Heart right ventricle (tissue), 16 donors: Measurements from ENCODE around the gene RDX. TPM values are rescaled to one million over a fixed set of nuclear protein-coding genes. Genes with fewer than 3 reads are reported as not detected.
A peak's percentile ranks its signal among the peaks of the same experiment; 100 is the strongest.

Experiments used
- ATAC-seq, 8 donors: fragments of 200-7000 bp; cut with Tn5 transposase; one replicate each; pipeline ENCODE4 v1.9.1; 2020; ENCODE audit warnings: mild to moderate bottlenecking in 8 of 8, moderate library complexity in 8 of 8, moderate number of reproducible peaks in 1 of 8
- DNase-seq, 2 donors: peaks; one replicate each; pipeline ENCODE4 v3.0.0-alpha.2; 2020
- H3K27ac ChIP-seq, 10 donors: fragments of 200-600 bp; sonication (generic) in 2 of 10; one replicate each; pipeline versions ENCODE4 v1.5.0 to v1.8.0; 2020 to 2022; ENCODE audit warnings: mild to moderate bottlenecking in 3 of 10
- H3K27me3 ChIP-seq, 7 donors: fragments of 200-600 bp; one replicate each; pipeline ENCODE4 v1.8.0; 2021 to 2022; ENCODE audit warnings: mild to moderate bottlenecking in 2 of 7
- H3K36me3 ChIP-seq, 9 donors: fragments of 200-600 bp; sonication (generic) in 1 of 9; one replicate each; pipeline versions ENCODE4 v1.5.0 to v1.8.0; 2020 to 2022; ENCODE audit warnings: mild to moderate bottlenecking in 2 of 9
- H3K4me1 ChIP-seq, 9 donors: fragments of 200-600 bp; sonication (generic) in 1 of 9; one replicate each; pipeline versions ENCODE4 v1.5.0 to v1.8.0; 2020 to 2022; ENCODE audit warnings: mild to moderate bottlenecking in 4 of 9
- H3K4me3 ChIP-seq, 10 donors: fragments of 200-600 bp; sonication (generic) in 2 of 10; one replicate each; pipeline versions ENCODE4 v1.5.0 to v1.8.0; 2020 to 2022; ENCODE audit warnings: mild to moderate bottlenecking in 7 of 10, moderate library complexity in 2 of 10
- H3K9me3 ChIP-seq, 11 donors: fragments of 200-600 bp in 10 of 11; sonication (generic) in 2 of 11; one replicate each; pipeline versions ENCODE4 v1.5.0 to v1.8.0; 2013 to 2022; ENCODE audit warnings: mild to moderate bottlenecking in 2 of 11, control low read depth in 1 of 11, moderate library complexity in 1 of 11
- WGBS, 2 donors: extraction: QIAGEN DNeasy Blood & Tissue Kit; methylation state at CpG; one replicate each; pipeline ENCODE4 v1.1.7; 2013; ENCODE audit warnings: inconsistent platforms in 1 of 2; 5-methylcytosine and 5-hydroxymethylcytosine counted together
- intact Hi-C, 10 donors: fragments of 100-400 bp; cut with DNase I; formaldehyde crosslinking; loops; one replicate each; pipeline versions ENCODE4 v1.11.1 to v1.14.2; 2022
- polyA plus RNA-seq, 2 donors: library from polyadenylated mRNA; stranded (reverse); fragments of 200-250 nt; gene quantifications; one replicate each; pipeline ENCODE4 v1.2.3, GENCODE V29; 2013
- total RNA-seq, 10 donors: library from RNA; stranded (reverse); fragmentation: NEBNext Ultra II Directional in 3 of 10; extraction: Animal tissue kit (Norgen Biotek cat#: 25700) in 3 of 10; gene quantifications; one replicate each; pipeline versions ENCODE4 v1.2.1 to v1.2.4, GENCODE V29; 2021 to 2023
- TF ChIP-seq, protein P1 (sequence below), 9 donors: fragments of 200-600 bp; sonication (generic) in 2 of 9; IDR thresholded peaks; one replicate each; pipeline versions ENCODE4 v1.5.0 to v1.8.0; 2021 to 2022; ENCODE audit warnings: antibody characterized with exemption in 9 of 9, mild to moderate bottlenecking in 5 of 9, moderate library complexity in 1 of 9
- donor health status: Arrhythmogenic right ventricular cardiomyopathy.
- donor health status: ischemic (EF 13 %, LVEDD 7.1; RV severe dilation, severe dysfunction).
- donor health status: healthy with polysubstance abuse.
- donor health status: DM: no; HTN: yes; CAD: no.
- donor health status: DM: no; HTN: no; CAD: no.
- donor health status: ischemic (EF 25% LVEDD 6.9; RV normal size, moderate dysfunction).
- donor health status: ischemic (EF 25% LVEDD 5.7; RV mildly dilated, moderate dysfunction).
- donor health status: healthy.
- donor health status: DM: yes; HTN: yes; CAD: no.
- donor health status: Ischemic cardiomyopathy.
- donor health status: ischemic (EF 35%, LVEDD 5.7; RV mildly dilated, moderate dysfunction).
- donor health status: nonischemic (EF 11% LVEDD 7.7; RV severe dilation, severe dysfunction).
- donor health status: DM: yes; HTN: yes; CAD: no.
- donor health status: PGD.
- donor health status: ischemic (EF 29% LVEDD 5.4; RV normal size, mild dysfunction).
- donor health status: nonischemic (EF 23%, LVEDD 6.1; RV moderate dilation, normal function).

The RDX gene
- total and polyA plus RNA-seq, 12 donors, result 28.2 to 140 (median 125) TPM

DNA sequence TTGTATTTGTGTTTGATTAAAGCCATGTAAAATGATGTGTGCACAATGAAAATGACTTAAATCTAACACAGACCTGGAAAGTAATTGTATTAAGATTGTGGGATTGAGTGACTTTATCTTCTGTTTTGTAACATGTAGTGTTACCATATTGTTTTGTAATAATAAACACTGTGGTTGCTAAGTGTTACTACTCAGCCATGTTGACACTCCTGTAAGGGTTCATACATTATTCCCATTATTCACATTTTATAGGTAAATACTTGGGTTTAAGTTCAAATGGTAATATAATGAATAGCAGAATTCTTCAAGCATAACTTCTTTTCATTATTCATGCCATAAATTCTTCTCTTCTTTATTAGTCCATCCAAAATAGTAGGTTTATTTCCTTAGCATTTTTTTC lies 134.2 kb downstream of the RDX start:
- Histone ChIP-seq H3K27ac (no peak overlapping the region), H3K27me3 (no peaks in the 10 kb centered on the region), H3K9me3 (no peaks in the 10 kb centered on the region), H3K4me3 (no peak overlapping the region), H3K36me3 (peaks cover 0 to 93% (median 23%) of the 10 kb centered on the region in 9 donors), H3K4me1 (no peaks in the 10 kb centered on the region)
- ATAC-seq (no peak), DNase-seq (no peak)
- intact Hi-C loops, result loop anchor here in 1 of 10 donors (10.0 kb wide), 1 partner anchor 217 kb away; no protein-coding TSS in a partner anchor
- TF ChIP-seq, protein P1, sequence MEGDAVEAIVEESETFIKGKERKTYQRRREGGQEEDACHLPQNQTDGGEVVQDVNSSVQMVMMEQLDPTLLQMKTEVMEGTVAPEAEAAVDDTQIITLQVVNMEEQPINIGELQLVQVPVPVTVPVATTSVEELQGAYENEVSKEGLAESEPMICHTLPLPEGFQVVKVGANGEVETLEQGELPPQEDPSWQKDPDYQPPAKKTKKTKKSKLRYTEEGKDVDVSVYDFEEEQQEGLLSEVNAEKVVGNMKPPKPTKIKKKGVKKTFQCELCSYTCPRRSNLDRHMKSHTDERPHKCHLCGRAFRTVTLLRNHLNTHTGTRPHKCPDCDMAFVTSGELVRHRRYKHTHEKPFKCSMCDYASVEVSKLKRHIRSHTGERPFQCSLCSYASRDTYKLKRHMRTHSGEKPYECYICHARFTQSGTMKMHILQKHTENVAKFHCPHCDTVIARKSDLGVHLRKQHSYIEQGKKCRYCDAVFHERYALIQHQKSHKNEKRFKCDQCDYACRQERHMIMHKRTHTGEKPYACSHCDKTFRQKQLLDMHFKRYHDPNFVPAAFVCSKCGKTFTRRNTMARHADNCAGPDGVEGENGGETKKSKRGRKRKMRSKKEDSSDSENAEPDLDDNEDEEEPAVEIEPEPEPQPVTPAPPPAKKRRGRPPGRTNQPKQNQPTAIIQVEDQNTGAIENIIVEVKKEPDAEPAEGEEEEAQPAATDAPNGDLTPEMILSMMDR (IDR thresholded peaks at IDR 0.05), result no peak

DNA sequence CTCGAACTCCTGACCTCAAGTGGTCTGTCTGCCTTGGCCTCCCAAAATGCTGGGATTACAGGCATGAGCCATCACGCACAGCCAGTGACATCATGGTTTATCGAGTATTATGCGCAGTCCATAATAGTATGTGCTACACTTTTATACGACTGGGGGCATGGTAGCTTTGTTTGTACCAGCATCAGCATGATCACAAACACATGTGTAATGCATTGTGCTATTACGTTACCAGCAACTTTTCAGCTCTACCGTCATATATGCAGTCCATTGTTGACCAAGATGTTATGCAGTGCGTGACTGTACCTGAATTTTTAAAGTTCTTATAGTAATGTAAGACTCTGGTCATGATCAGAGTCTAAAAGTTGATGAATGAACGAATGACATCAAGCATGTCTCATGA lies 135.4 kb downstream of the RDX start:
- TF ChIP-seq, protein P1 (IDR thresholded peaks at IDR 0.05), result no peak
- DNase-seq (no peak), ATAC-seq (no peak)
- intact Hi-C loops, result loop anchor here in 1 of 10 donors (10.0 kb wide), 1 partner anchor 216 kb away; no protein-coding TSS in a partner anchor
- Histone ChIP-seq H3K27ac (no peak overlapping the region), H3K4me3 (no peak overlapping the region), H3K9me3 (no peaks in the 10 kb centered on the region), H3K4me1 (peaks cover 0 to 4% (median 0%) of the 10 kb centered on the region in 9 donors), H3K27me3 (no peaks in the 10 kb centered on the region), H3K36me3 (peaks cover 0 to 83% (median 23%) of the 10 kb centered on the region in 9 donors)
- 97 to 98% methylated on average over 9 of the region's 9 CpGs for WGBS, 2 donors

DNA sequence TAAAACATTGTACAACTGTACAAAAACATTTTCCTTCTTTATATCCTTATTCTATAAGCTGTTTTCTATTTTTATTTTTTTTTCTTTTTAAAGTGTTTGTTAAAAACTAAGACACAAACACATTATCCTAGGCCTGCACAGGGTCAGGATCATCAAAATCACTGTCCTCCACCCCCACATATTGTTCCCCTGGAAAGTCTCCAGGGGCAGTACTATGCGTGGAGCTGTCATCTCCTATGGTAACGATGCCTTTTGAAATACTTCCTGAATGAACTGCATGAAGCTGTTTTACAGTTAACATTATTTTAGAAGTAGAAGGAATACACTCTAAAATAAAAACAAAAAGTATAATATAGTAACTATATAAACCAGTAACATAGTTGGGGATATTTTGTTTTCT lies 136.0 kb downstream of the RDX start:
- H3K4me1 ChIP-seq, result peaks cover 0 to 5% (median 0%) of the 10 kb centered on the region in 9 donors
- ATAC-seq (no peak), DNase-seq (no peak)
- TF ChIP-seq, protein P1 (IDR thresholded peaks at IDR 0.05), result no peak
- H3K36me3 ChIP-seq, result peaks cover 0 to 78% (median 23%) of the 10 kb centered on the region in 9 donors
- H3K27ac ChIP-seq, result no peak overlapping the region
- H3K4me3 ChIP-seq, result no peak overlapping the region
- WGBS, 2 donors, result 43 to 45% methylated on average over 2 of the region's 2 CpGs
- no peaks in the 10 kb centered on the region for H3K9me3 ChIP-seq
- intact Hi-C loops, result loop anchor here in 1 of 10 donors (10.0 kb wide), 1 partner anchor 216 kb away; no protein-coding TSS in a partner anchor
- H3K27me3 ChIP-seq, result no peaks in the 10 kb centered on the region

DNA sequence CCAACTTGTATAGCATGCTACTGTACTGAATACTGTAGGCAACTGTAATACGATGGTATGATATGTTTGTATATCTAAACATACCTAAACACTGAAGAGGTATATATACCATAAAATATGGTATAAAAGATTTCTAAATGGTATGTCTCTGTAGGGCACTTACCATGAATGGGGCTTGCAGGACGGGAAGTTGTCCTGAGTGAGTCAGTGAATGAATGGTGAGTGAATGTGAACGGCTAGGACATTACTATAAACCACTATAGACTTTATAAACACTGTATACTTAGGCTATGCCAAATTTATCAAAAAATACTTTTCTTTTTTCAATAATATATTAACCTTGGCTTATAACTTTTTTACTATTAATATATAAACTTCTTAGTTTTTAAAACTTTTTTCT lies 136.4 kb downstream of the RDX start:
- H3K9me3 ChIP-seq, result no peaks in the 10 kb centered on the region
- peaks cover 0 to 73% (median 22%) of the 10 kb centered on the region in 9 donors for H3K36me3 ChIP-seq
- DNase-seq, result no peak
- no peak overlapping the region for H3K27ac ChIP-seq
- TF ChIP-seq, protein P1 (IDR thresholded peaks at IDR 0.05), result no peak
- H3K27me3 ChIP-seq, result no peaks in the 10 kb centered on the region
- intact Hi-C loops, result loop anchor here in 1 of 10 donors (10.0 kb wide), 1 partner anchor 215 kb away; no protein-coding TSS in a partner anchor
- peaks cover 0 to 5% (median 0%) of the 10 kb centered on the region in 9 donors for H3K4me1 ChIP-seq
- 89 to 90% methylated on average over 3 of the region's 3 CpGs for WGBS, 2 donors
- H3K4me3 ChIP-seq, result no peak overlapping the region
- ATAC-seq, result peak in 1 of 8 donors; percentile 40
